Spleen (tissue), 7 donors: ENCODE results near the gene GRIK4.

ENCODE experiments used
- CTCF ChIP-seq, 11 experiments: fragments of 200-600 bp in 7 of 11; fragments of 450-650 bp in 4 of 11; sonication (generic) in 4 of 11; IDR thresholded peaks in 8 of 11; conservative IDR thresholded peaks in 3 of 11; 1 replicate in 7 of 11; 2 replicates in 4 of 11; pipeline versions ENCODE4 v1.4.0 to v1.8.0; 2016 to 2021; ENCODE audit warnings: antibody characterized with exemption in 11 of 11, inconsistent platforms in 4 of 11, mild to moderate bottlenecking in 1 of 11
- POLR2A ChIP-seq, 3 donors: fragments of 450-650 bp; IDR thresholded peaks; one replicate each; pipeline ENCODE4 v1.5.1; 2017; ENCODE audit warnings: antibody characterized with exemption in 3 of 3, mild to moderate bottlenecking in 1 of 3
- POLR2AphosphoS5 ChIP-seq, 3 donors: sonication (generic); formaldehyde crosslinking; IDR thresholded peaks; one replicate each; pipeline ENCODE4 v1.5.1; 2017; ENCODE audit warnings: antibody characterized with exemption in 3 of 3
- donor health status: DM: no; HTN: no; CAD: no; lungs with moderate emphysema.
- donor health status: DM: no; HTN: no; CAD: no.
- donor health status: DM: no; HTN: no; CAD: no.

- no peak for TF ChIP-seq CTCF (IDR thresholded peaks at IDR 0.05 in 8 of 11, conservative IDR thresholded peaks at IDR 0.05 in 3 of 11)
- no peak for TF ChIP-seq POLR2A (IDR thresholded peaks at IDR 0.05)
- no peak for TF ChIP-seq POLR2AphosphoS5 (IDR thresholded peaks at IDR 0.05)
These were observed 357.5 kb downstream of the GRIK4 start for GRCh38 chr11:120869097-120869496.
